ENCODE results near the gene CATSPERD.
"Not testable (repeated sequence)": the region's sequence is repeated elsewhere in the genome, so short reads cannot be mapped to it uniquely, and the experiment has no call there.

Gene CATSPERD

DNA sequence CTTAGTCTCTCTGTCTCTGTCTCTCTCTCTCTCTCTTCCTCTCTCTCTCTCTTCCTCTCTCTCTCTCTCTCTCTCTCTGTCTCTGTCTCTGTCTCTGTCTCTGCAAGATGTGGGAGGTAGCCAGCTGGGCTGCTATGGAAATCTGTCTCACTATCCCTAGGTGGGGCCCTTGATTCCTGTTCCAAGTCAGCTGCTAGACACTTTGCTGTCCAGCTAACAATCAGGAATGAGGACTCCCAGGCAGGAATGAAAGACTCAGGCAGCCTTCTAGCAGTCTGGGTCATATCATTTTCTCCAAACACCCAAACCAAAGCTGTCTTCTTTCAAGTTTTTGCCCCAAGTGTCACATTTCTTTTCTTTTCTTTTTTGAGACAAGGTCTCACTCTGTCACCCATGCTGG is 23.2 kb downstream of the CATSPERD start:
- no peak for DNase-seq

DNA sequence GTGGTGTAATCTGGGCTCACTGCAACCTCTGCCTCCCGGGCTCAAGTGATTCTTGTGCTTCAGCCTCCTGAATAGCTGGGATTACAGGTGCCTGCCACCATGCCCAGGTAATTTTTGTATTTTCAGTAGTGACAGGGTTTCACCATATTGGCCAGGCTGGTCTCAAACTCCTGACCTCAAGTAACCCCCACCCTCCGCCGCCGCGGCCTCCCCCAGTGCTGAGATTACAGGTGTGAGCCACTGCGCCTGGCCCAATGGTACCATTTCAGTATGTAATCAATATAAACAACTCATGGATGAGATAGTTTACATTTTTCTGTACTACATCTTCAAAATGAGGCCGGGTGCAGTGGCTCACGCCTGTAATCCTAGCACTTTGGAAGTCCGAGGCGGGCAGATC is 24.6 kb downstream of the CATSPERD start:
- not testable (repeated sequence) for DNase-seq

DNA sequence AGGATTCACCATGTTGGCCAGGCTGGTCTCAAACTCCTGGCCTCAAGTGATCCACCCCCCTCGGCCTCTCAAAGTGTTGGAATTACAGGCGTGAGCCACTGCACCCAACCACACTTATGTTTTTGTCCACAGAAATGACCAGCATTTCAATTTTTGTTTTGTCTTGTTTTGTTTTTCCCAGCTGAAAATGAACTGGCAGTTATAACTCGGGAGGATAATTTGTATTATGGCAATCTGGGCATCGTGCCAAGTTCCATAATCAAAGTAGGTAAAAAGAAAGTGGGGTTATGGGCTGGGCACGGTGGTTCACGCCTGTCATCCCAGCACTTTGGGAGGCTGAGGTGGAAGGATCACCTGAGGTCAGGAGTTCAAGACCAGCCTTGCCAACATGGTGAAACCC is 28.5 kb downstream of the CATSPERD start:
- DNase-seq, result not testable (repeated sequence)

DNA sequence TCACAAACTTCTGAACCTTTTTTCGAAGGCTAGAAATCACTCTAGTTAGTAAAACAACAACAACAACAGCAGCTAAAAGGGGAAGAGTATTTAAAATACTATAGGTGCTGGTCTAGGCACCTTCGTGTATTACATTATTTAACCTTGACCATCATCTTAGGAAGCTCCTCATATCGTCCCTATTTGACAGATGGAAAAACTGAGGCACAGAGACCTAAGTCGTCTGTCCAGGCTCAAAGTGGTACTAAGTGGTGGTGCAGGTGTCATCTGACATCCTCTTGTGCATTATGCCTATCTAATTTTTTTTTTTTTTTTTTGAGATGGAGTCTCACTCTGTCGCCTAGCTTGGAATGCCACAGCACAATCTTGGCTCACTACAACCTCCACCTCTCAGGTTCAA is 29.1 kb downstream of the CATSPERD start:
- DNase-seq, result no peak

DNA sequence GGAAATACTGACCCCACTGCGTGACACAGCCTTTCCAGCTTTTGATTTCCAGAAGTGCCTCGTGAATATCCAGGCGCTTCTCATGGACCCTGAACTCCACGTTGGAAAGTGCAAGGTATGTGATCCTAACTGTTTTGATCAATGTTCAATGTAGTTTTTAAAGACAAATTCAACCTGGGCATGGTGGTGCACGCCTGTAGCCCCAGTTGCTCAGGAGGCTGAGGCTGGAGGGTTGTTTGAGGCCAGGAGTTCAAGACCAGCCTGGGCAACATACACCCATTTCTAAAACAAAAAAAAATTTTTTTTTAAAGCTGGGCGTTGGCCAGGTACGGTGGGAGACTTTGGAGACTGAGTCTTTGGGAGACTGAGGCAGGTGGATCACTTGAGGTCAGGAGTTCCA is 31.3 kb downstream of the CATSPERD start:
- no peak for DNase-seq

DNA sequence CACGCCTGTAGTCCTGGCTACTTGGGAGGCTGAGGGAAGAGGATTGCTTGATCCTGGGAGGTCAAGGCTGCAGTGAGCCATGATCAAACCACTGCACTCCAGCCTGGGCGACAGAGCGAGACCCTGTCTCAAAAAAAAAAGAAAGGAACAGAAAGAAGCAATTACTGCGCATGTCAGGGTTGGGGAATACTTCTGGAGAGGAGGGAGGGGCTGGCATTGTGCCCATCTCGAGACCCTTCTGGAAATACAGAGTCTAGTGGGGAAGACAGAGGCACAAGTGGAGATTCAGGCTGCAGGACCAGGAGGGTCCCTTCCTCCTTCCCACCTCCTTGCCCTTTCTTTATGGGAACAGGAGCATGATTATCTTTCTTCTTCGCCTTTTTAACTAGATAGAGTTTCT is 33.3 kb downstream of the CATSPERD start:
- no peak for DNase-seq

DNA sequence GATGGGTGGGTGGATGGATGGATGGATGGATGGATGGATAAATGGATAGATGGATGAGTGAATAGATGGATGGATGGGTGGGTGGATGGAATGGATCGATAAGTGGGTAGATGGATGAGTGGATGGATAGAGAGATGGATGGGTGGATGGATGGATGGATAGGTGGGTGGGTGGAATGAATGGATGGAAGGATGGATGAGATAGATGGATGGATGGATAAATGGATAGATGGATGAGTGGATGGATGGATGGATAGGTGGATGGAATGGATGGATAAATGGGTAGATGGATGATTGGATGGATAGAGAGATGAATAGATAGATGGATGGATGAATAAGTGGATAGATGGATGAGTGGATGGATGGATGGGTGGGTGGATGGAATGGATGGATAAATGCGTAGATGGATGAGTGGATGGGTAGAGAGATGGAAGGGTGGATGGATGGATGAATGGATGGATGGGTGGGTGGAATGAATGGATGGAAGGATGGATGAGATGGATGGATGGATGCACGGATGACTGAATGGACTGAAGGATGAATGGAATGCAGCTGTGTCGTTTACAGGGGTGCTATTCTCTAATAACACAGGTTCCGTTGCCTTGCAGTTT is 42.3 kb downstream of the CATSPERD start:
- DNase-seq, result no peak

DNA sequence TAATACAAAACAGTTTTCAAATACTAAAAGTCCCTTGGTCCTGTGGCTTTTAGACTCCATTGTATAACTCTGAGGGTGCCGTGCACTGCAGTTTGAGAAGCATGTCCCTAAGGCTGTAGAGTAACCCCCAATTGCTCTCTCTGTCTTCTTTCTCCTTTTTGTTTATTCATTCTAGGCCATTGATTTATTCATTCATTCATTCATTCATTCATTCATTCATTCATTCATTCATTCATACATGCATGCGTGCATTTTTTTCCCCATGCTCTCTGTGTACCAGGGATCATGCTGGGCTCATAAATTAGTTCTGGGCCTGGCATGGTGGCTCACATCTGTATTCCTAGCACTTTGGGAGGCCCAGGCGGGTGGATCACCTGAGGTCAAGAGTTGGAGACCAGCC is 44.8 kb downstream of the CATSPERD start:
- DNase-seq, result no peak

DNA sequence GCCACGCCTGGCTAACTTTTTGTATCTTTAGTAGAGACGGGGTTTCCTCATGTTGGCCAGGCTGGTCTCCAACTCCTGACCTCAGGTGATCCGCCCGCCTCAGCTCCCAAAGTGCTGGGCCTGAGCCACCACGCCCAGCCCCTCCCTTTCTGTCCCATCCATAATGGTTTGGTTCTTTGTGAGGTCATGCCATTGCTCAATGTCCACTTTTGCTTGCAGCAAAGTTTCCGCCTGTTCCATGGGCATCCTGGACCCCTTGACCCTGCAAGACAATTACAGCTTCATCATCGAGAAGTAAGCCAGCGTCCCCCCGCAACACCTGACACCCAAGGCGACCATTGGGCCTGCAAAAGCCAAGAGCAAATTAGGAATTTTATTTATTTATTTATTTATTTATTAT is 47.5 kb downstream of the CATSPERD start:
- DNase-seq, result no peak

DNA sequence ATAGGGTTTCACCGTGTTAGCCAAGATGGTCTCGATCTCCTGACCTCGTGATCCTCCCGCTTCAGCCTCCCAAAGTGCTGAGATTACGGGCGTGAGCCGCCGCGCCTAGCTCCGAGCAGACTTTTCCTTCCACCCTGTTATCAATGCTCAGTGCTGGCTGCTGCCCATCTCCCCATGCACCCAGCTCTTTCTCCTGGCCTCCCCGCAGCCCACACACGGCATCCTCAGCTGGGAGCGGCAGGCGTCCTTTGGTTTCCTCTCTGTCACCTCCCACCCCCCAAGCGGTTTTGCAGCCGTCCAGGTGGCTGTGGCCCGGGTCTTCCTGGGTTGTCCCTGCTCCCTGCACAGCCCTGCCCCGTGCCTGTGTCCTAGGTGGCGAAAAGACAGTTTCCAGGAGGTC is 52.0 kb downstream of the CATSPERD start:
- no peak for DNase-seq

DNA sequence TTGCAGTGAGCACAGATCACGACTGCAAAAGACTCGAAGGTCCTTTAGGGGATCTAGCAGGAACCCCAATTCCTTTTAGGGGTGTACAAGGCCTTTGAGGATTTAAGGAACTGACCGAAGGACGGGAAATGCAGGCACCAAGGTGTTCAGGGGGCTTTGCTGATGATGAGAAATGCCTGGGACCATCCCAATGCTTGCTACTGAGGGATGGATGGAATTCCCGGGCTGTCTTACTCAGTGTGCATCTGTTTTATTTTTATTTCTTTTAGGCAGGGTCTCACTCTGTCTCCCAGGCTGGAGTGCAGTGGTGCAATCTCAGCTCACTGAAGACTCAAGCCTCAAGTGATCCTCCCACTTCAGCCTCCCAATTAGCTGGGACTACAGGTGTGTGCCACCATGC is 52.8 kb downstream of the CATSPERD start:
- DNase-seq, result no peak

DNA sequence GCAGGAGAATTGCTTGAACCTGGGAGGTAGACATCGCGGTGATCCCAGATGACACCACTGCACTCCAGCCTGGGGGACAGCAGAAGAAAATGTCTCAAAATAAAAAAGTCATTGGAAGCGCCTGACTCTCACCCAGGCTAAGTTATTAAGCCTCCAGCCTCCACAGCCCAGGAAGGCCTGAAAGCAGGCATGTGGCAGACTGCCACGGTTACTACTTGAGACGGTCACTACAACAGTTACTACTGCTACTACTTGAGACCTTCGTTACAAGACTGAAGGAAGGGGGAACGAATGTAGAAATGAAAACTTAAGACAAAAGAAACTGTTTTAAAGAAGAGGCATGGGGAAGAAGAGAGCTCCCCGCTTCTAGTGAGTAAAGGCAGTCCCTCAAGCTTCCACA is 54.5 kb downstream of the CATSPERD start:
- DNase-seq, result no peak

DNA sequence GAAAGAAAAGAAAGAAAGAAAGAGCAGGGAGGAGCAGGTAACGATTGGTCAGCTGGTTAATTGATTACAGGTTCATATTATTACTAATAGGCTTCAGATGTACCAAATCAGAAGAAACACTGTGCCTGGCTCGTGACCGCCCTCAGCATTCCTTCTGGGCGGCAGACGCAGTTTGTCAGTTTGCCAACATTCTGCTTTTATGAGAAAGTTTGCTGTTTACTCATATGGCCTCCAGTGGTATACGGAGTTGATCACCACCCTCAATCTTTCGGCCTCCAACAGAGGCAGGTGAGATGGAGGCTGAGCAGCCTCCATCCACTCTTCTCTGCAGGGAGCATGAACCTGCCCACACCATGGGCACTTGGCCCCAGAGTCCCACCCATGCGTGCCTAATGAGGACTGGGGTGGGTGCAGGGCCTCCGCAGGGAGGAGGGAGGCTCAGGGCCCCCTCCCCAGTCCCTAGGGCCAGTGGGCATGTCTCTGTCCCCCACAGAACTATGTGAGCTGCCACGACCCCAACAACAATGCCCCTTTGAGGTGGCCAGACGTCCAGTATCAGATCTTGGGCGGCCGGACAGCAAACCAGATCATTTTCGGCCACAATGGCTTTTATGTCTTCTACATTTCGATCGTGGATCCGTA is 55.4 kb downstream of the CATSPERD start:
- DNase-seq, result no peak

DNA sequence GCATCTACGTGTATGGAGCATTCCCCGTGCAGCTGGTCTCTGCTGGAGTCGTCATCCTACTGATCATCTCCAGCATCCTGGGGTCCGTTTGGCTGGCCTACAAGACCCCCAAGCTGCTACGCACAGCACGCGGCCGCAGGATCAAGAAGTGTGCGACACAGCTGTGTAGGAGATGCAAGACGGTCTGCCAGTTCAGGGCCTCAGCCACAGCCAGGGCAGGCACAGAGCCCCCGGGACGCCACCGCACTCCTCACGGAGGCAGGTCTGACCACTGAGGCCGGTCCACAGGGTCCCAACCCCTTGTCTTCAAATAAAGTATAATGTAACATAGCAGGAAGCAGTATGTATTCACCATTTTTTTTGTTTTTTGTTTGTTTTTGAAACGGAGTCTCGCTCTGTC is 58.0 kb downstream of the CATSPERD start:
- no peak for DNase-seq

DNA sequence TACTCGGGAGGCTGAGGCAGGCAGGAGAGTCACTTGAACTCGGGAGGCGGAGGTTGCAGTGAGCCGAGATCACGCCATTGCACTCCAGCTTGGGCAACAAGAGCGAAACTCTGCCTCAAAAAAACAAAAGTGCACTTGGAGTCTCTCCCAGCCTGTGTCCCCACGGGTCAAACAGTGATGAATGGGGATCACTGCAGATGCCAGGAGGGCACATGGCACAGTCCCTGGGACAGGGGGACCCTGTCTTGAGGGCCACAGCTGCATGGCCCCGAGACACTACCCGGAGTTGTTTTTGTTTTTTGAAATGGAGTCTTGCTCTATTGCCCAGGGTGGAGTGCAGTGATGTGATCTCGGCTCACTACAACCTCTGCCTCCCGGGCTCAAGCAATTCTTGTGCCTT is 60.5 kb downstream of the CATSPERD start:
- DNase-seq, result not testable (repeated sequence)

DNA sequence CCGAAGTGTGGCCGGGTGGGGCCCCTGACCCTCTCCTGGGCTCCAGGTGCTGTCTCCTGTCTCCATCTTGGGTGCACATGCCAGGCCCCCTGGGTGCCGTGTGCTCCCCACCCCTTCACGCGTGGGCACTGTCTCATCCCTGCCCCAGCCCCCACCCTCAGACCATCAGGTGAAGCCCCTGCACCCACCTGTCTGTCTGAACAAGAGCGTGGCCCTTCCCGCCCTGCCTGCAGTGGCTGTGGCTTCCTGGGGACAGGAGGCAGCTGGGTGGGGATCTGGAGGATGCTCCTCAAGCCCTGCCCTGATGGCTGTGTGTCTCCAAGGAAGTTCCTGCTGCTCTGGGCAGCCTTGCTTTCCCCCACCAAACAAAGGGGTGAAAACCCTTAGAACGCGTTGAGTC is 61.9 kb downstream of the CATSPERD start:
- DNase-seq, result no peak

DNA sequence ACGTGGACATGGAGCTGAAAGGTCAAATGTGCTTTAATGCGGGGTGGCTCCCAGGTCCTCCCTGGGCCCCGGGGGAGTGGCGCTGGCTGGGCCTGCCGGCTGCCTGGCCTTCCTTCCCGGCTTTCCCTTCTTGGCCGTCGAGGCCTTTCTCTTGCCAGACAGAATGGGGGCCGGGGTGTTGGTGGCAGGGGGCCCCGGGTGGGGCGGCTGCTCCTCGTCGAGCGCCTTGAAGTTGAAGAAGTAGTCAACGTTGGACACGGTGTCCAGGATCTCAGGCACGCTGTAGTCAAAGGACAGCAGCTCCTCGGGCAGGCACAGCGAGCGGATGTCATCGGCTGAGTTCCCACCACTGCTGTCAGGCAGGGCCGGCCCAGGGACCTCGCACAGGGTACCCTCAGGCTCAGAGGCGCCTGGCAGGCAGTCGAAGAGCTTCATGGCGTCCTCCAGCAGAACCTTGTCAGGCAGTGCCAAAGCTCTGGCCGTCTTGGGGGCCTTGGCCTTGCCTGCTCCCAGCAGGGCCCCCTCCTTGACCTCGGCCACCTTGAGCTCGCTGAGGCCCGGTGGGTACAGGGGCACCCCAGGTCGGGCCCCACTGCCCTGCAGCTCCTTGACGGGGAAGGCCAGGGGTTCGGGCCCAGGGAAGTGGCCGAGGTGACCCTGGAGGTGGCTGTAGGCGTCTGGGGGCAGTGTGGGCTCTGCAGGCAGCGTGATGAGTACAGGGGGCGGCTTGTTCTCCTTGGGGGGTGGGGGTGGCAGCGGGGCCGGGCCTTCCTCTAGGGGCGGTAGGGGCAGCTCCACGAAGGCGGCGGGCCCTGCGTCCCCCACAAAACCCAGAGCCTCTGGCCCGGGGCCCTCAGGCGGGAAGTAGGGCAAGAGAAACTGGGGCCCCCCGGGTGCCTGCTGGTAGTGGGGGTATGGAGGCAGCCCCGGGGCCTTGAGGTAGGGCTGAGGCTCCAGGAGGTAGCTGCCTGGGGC is 62.8 kb downstream of the CATSPERD start:
- no peak for DNase-seq

DNA sequence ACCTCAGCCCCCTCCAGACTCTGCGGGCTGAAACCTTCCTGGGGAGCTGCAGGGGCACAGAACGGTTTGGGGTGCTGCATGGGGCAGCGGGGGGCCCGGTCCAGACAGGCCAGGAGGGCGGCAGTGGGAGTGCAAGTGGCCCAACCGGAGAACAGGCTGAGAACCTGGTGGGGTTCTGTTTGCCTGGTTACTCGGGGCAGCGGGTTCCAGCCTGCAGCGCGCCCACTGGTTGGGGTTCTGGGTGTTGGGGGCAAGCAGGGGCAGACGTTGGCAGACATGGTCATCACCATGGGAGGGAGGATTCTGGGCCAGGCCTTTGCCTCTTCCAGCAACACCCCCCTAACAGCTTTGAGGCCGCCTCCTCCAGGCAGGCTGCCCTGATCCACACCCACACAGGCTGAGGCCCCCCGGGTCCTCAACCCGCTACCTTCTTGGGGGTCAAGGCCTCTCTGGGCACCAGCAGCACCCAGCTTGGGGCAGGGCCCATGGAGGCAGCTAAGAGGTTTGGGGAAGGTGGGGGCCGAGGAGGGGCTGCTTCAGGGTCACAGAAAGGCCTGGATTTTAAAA is 64.2 kb downstream of the CATSPERD start, which contains the start of gene PRR22:
TSS of gene PRR22 (minus strand) at position 166 of the 567 bp plus-strand sequence. CDS start at position 80, 86 bp downstream.
- DNase-seq, result no peak

DNA sequence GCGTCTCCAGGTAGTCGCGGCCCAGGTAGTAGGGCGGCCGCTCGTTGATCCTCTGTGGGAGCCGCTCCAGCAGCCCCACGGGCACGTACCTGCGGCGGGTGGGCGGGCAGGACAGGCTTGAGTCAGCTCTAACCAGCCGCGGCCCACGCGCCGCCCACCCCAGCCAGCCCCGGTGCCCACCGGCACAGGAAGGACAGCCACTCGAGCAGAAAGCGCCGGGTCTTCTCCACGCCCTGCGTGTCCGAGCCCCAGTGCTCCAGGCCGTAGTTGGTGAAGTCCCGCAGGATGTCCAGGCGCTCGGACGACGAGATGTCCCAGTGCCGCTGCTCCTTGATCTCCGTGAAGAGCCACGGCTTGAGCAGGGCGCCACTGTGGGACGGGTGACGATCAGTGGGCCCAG is 65.0 kb downstream of the CATSPERD start:
- no peak for DNase-seq

DNA sequence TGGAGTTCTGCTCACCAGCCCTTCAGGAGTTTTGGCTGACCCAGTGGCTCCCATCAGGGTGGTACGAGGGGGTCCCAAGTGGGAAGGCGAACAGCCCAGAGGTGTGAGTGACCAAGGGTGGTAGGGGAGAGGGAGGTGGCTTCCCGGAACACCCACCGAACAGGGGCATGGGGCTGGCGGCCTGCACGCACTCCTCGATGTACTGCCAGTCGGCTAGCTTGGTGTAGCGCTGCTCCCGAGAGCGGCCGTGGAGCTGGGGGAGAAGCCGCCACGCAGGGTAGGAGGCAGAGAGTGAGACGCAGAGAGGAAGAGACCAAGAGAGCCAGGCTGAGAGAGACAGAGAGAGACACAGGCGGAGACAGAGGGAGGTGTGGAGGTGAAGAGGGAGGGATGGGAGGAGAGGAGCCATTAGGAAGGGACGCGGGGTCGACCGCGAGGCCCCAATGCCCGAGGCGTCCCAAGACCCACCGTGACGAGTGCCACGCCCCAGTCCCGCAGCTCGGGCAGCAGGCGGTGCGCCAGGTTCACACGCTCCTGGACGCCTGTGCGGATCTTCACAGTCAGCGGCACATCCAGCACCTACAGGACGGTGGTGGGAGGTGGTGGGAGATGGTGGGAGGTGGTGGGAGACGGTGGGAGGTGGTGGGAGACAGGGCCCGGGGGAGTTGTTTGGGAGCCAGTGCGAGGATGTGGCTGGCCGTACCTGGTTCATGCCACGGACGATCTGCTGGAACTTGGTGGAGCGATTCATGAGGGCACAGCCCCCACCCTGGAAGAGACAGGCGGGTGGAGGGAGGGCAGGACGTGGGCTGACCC is 66.4 kb downstream of the CATSPERD start:
- no peak for DNase-seq

DNA sequence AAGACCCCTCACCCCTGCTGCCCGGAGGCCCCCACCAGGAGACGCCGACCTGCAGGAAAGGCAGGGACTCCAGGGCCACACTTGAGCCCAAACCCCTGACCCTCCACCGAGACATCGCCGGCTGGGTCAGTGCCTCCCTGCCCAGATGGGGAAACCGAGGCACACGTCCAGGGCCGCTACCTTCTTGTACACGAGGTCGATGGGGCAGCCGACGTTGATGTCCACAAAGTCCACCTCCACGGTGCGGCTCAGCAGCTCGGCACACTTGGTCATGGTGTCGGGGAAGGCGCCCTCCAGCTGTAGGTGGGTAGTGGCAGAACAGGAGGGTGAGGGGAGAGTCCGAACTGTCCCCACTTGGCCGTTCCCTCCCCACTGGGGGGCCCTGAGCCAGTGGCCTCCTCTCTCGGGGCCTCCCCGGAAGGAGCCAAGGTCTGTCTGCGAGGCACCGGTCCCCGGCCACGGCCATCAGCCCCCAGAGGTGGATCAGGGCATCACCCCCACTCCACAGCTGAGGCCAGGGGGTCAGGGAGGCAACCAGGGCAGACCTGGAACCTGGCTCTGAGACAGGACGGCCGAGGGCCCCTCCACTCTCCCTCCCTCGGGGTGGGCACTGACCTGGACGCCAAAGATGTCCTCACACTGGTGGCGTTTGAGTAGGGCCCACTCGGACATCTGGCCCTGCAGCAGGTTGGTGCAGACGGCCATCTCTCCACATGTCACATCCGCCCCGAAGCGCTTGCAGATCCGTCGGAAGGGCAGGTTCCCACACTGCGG is 67.2 kb downstream of the CATSPERD start:
- DNase-seq, result no peak

DNA sequence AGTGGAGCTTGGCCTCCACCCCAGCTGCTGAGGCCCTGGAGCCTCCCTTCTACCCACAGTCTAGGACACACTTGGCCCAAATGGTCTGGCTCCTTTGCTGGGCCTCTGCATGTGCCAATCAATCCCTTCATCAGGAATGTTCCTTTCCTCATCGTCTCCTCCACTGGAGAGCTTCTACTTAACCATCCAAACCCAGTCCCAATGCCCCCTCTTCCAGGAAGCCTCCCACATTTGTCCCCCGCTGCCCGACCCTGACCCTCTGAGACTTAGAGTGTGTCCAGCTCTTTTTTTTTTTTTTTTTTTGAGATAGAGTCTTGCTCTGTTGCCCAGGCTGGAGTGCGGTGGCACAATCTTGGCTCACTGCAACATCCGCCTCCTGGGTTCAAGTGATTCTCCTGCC is 68.0 kb downstream of the CATSPERD start:
- DNase-seq, result no peak
